Omental fat pad (tissue), 4 donors: ENCODE measurements around the gene APOL1. TPM values are rescaled to one million over a fixed set of nuclear protein-coding genes. Genes with fewer than 3 reads are reported as not detected.

Experiments
- ATAC-seq: fragments of 150-250 bp; one replicate; pipeline ENCODE4 v1.9.1; 2016; ENCODE audit warnings: mild to moderate bottlenecking, moderate library complexity; ENCODE audit not compliant: low FRiP score
- DNase-seq: peaks from one replicate; pipeline ENCODE4 v3.0.0-alpha.2; 2019; ENCODE audit warnings: low spot score
- CTCF ChIP-seq, 3 donors: fragments of 450-650 bp; IDR thresholded peaks; one replicate each; pipeline ENCODE4 v1.5.1; 2016 to 2017; ENCODE audit warnings: antibody characterized with exemption in 3 of 3, mild to moderate bottlenecking in 3 of 3, moderate library complexity in 2 of 3
- total RNA-seq, 4 donors: library from RNA; depleted of rRNA; stranded (reverse); fragments of >200 nt; gene quantifications; one replicate each; pipeline ENCODE4 v1.1.0, GENCODE V29; 2016

APOL1 gene
- total RNA-seq, 4 donors from 2014 or later, result 27.3 to 89.3 (median 65.3) TPM

GRCh38 chr22:36210224-36210623, 42.7 kb upstream of the APOL1 start:
- no peak for DNase-seq
- TF ChIP-seq CTCF (IDR thresholded peaks at IDR 0.05), result no peak
- no peak for ATAC-seq

GRCh38 chr22:36211237-36211861, 41.6 kb upstream of the APOL1 start:
- ATAC-seq (no peak), DNase-seq (no peak)
- no peak for TF ChIP-seq CTCF (IDR thresholded peaks at IDR 0.05)

GRCh38 chr22:36212901-36213300, 40.0 kb upstream of the APOL1 start:
- no peak for DNase-seq
- TF ChIP-seq CTCF (IDR thresholded peaks at IDR 0.05), result no peak
- ATAC-seq, result no peak

DNA sequence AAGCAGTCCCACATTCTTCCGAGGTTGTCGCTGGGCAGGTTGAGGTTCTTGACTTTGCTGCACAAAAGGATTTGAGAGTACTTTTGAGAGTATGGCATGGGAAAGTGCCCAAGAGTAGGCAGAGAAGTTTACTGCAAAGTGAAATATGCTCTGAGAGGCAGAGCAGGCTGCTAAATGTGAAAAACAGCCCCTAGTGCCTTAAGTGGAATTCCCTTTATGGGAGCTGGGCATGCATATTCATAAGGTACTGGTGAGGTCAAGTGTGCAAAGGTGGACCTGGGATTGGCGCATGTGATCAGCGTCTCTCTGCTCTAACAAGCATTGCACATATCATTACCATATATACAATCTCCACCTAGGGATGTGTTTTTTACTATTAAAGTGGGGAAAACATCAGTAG, 39.3 kb upstream of the APOL1 start:
- TF ChIP-seq CTCF (IDR thresholded peaks at IDR 0.05), result no peak
- no peak for ATAC-seq
- DNase-seq, result no peak

DNA sequence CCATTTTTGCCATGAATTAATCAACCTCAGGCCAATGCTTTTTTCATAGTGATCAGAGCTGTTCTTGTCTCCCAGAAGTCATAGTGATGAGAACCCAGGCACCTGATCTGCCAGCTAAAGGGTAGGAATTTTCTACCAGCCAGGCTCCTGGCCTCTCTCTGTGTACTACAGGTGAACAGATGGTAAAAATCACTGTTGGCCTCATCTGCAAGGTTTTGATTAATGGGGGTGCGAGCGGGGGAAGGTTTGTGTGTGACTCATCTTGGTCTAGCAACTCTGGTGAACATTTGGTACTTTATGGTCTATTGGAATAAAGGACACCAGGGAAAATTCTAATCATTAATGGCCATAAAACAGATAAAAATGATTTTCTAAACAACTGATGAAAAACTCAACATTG, 37.0 kb upstream of the APOL1 start:
- TF ChIP-seq CTCF (IDR thresholded peaks at IDR 0.05), result no peak
- DNase-seq (no peak), ATAC-seq (peak; percentile 51)

DNA sequence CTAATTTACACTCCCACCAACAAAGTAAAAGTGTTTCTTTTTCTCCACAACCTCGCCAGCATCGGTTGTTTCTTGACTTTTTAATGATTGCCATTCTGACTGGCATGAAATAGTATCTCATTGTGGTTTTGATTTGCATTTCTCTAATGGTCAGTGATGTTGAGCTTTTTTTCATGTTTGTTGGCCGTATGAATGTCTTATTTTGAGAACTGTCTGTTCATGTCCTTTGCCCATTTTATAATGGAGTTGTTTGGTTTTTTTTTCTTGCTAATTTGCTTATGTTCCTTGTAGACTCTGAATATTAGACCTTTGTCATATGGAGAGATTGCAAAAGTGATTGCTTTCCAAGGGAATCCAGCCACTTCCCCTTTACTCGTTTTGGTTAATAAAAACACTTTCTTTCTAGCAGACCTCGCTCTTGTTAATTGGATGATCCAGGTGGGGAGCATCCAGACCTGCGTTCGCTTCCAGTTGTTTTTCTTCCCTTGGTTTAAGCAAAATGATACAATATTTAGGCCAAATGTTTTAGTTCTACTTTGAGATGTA, 34.2 kb upstream of the APOL1 start:
- ATAC-seq (no peak), DNase-seq (no peak)
- no peak for TF ChIP-seq CTCF (IDR thresholded peaks at IDR 0.05)

- DNase-seq (no peak), ATAC-seq (no peak)
- no peak for TF ChIP-seq CTCF (IDR thresholded peaks at IDR 0.05)
These were observed 32.4 kb upstream of the APOL1 start for GRCh38 chr22:36220451-36220921.
